H1 (cell line): Measurements from ENCODE around the gene IL2RG. TPM values are rescaled to one million over a fixed set of nuclear protein-coding genes. Genes with fewer than 3 reads are reported as not detected.

ENCODE experiments used
- CTCF ChIA-PET: fragments of 300-600 bp; sonication (Branson Sonifier 250); formaldehyde crosslinking; loops from one replicate; lab custom pipeline; 2021; ENCODE audit not compliant: partially characterized antibody; lab: Charles Lee
- POLR2A ChIA-PET: fragments of 300-600 bp; sonication (Branson Sonifier 250); formaldehyde crosslinking; loops from one replicate; lab custom pipeline; 2021; ENCODE audit warnings: inconsistent platforms; ENCODE audit not compliant: partially characterized antibody; lab: Charles Lee
- DNase-seq, 2 experiments: peaks; one replicate each; pipeline versions ENCODE4 v3.0.0 to v3.0.0-alpha.2; 2010 to 2022; ENCODE audit warnings: low spot score in 2 of 2, low read depth in 1 of 2, mixed read lengths in 1 of 2
- FAIRE-seq: peaks from 2 replicates; lab custom pipeline; 2011; peaks lifted over from hg19 to GRCh38; lab: Jason Lieb, UNC
- H2AFZ ChIP-seq: 2 replicates; pipeline ENCODE4 v1.8.1; 2012; ENCODE audit warnings: low read length, inconsistent platforms
- H2AK5ac ChIP-seq: 2 replicates; pipeline ENCODE4 v1.6.1; 2013; ENCODE audit warnings: low read depth, low read length
- H2BK120ac ChIP-seq: replicated peaks from 2 replicates; pipeline ENCODE3; 2013; ENCODE audit warnings: low read depth, low read length, inconsistent platforms
- H2BK12ac ChIP-seq: 2 replicates; pipeline ENCODE4 v1.6.1; 2013; ENCODE audit warnings: low read depth, low read length
- H2BK15ac ChIP-seq: 2 replicates; pipeline ENCODE4 v1.6.1; 2013; ENCODE audit warnings: low read length
- H2BK20ac ChIP-seq: 2 replicates; pipeline ENCODE4 v1.6.1; 2013; ENCODE audit warnings: low read length
- H2BK5ac ChIP-seq: 2 replicates; pipeline ENCODE4 v1.6.1; 2013; ENCODE audit warnings: low read depth, low read length
- H3K14ac ChIP-seq: 2 replicates; pipeline ENCODE4 v1.6.1; 2013; ENCODE audit warnings: inconsistent platforms; ENCODE audit not compliant: insufficient read length
- H3K18ac ChIP-seq: 2 replicates; pipeline ENCODE4 v1.6.1; 2013; ENCODE audit warnings: low read length; ENCODE audit errors: extremely low read depth
- H3K23ac ChIP-seq: 2 replicates; pipeline ENCODE4 v1.6.1; 2013; ENCODE audit warnings: inconsistent platforms; ENCODE audit not compliant: insufficient read length
- H3K23me2 ChIP-seq: 2 replicates; pipeline ENCODE4 v1.6.1; 2013; ENCODE audit warnings: low read depth, low read length
- H3K27ac ChIP-seq: 2 replicates; pipeline ENCODE4 v1.6.1; 2011; ENCODE audit warnings: low read depth, low read length, inconsistent platforms
- H3K27me3 ChIP-seq, 4 experiments: replicated peaks in 1 of 4; 1 replicate in 1 of 4; 2 replicates in 3 of 4; pipeline versions ENCODE4 v1.6.1 to v1.8.1; 2011 to 2013; ENCODE audit warnings: low read length in 3 of 4, mild to moderate bottlenecking in 3 of 4, inconsistent platforms in 2 of 4, mixed read lengths in 2 of 4, moderate library complexity in 1 of 4; ENCODE audit not compliant: control insufficient read depth in 3 of 4, insufficient read depth in 3 of 4; ENCODE audit errors: extremely low read depth in 1 of 4
- H3K36me3 ChIP-seq, 4 experiments: 2 replicates each; pipeline versions ENCODE4 v1.6.1 to v1.8.1; 2011 to 2013; ENCODE audit warnings: mild to moderate bottlenecking in 4 of 4, low read length in 3 of 4, moderate library complexity in 2 of 4, control low read depth in 1 of 4, inconsistent platforms in 1 of 4; ENCODE audit not compliant: insufficient read depth in 4 of 4, control insufficient read depth in 2 of 4
- H3K4ac ChIP-seq: replicated peaks from 2 replicates; pipeline ENCODE3; 2013; ENCODE audit warnings: low read length, low read depth, mixed read lengths, inconsistent platforms; ENCODE audit not compliant: insufficient read length
- H3K4me1 ChIP-seq, 4 experiments: replicated peaks in 1 of 4; 1 replicate in 1 of 4; 2 replicates in 3 of 4; pipeline versions ENCODE4 v1.6.1 to v1.8.1; 2011 to 2013; ENCODE audit warnings: low read length in 3 of 4, inconsistent platforms in 2 of 4, mixed read lengths in 1 of 4; ENCODE audit not compliant: insufficient read depth in 4 of 4, control insufficient read depth in 3 of 4
- H3K4me2 ChIP-seq, 2 experiments: 2 replicates each; pipeline versions ENCODE4 v1.6.1 to v1.8.1; 2011 to 2013; ENCODE audit warnings: low read depth in 2 of 2, low read length in 2 of 2, control low read depth in 1 of 2, inconsistent platforms in 1 of 2, mild to moderate bottlenecking in 1 of 2; ENCODE audit not compliant: insufficient read depth in 1 of 2
- H3K4me3 ChIP-seq, 4 experiments: fragments of 200-600, 300-600 bp in 1 of 4; sonication (generic), shearing (Covaris generic), sonication (Bioruptor Twin) in 1 of 4; 2 replicates each; pipeline versions ENCODE4 v1.5.1 to v1.8.1; 2011 to 2016; ENCODE audit warnings: low read length in 4 of 4, low read depth in 3 of 4, control low read depth in 2 of 4, inconsistent platforms in 2 of 4, mild to moderate bottlenecking in 2 of 4, mixed read lengths in 1 of 4, moderate library complexity in 1 of 4; ENCODE audit not compliant: insufficient read depth in 2 of 4; ENCODE audit errors: extremely low read depth in 1 of 4
- H3K56ac ChIP-seq: replicated peaks from 2 replicates; pipeline ENCODE3; 2013; ENCODE audit warnings: low read depth, mild to moderate bottlenecking, mixed read lengths, low read length, inconsistent platforms; ENCODE audit not compliant: insufficient read length
- H3K79me1 ChIP-seq: 2 replicates; pipeline ENCODE4 v1.6.1; 2013; ENCODE audit warnings: low read depth, low read length, control low read depth
- H3K79me2 ChIP-seq, 2 experiments: 2 replicates each; pipeline versions ENCODE4 v1.6.1 to v1.8.1; 2012 to 2013; ENCODE audit warnings: low read length in 2 of 2, mild to moderate bottlenecking in 2 of 2, inconsistent platforms in 1 of 2; ENCODE audit not compliant: insufficient read depth in 2 of 2, control insufficient read depth in 1 of 2
- H3K9ac ChIP-seq, 4 experiments: replicated peaks in 1 of 4; 1 replicate in 1 of 4; 2 replicates in 3 of 4; pipeline versions ENCODE4 v1.6.1 to v1.8.1; 2011 to 2013; ENCODE audit warnings: low read depth in 3 of 4, low read length in 3 of 4, control low read depth in 2 of 4, mild to moderate bottlenecking in 2 of 4, moderate library complexity in 2 of 4, inconsistent platforms in 1 of 4; ENCODE audit errors: extremely low read depth in 1 of 4
- H3K9me3 ChIP-seq, 2 experiments: 2 replicates each; pipeline versions ENCODE4 v1.6.1 to v1.8.1; 2012 to 2013; ENCODE audit warnings: mild to moderate bottlenecking in 2 of 2, moderate library complexity in 2 of 2, control low read depth in 1 of 2, inconsistent platforms in 1 of 2, low read depth in 1 of 2, low read length in 1 of 2, mixed read lengths in 1 of 2; ENCODE audit not compliant: insufficient read depth in 2 of 2
- H4K20me1 ChIP-seq, 2 experiments: replicated peaks in 1 of 2; 2 replicates each; pipeline versions ENCODE3 to v1.8.1; 2011 to 2013; ENCODE audit warnings: inconsistent platforms in 2 of 2, low read length in 2 of 2, mild to moderate bottlenecking in 1 of 2; ENCODE audit not compliant: insufficient read depth in 2 of 2, control insufficient read depth in 1 of 2
- H4K5ac ChIP-seq: 2 replicates; pipeline ENCODE4 v1.6.1; 2013; ENCODE audit warnings: low read length, low read depth, mixed read lengths, inconsistent platforms; ENCODE audit not compliant: insufficient read length
- H4K8ac ChIP-seq: 2 replicates; pipeline ENCODE4 v1.8.0; 2013; ENCODE audit warnings: mild to moderate bottlenecking, moderate library complexity, low read length, inconsistent platforms; ENCODE audit not compliant: insufficient read depth; ENCODE audit errors: extremely low read depth
- H4K91ac ChIP-seq: replicated peaks from 2 replicates; pipeline ENCODE3; 2013; ENCODE audit warnings: low read length, mixed read lengths, inconsistent platforms; ENCODE audit not compliant: insufficient read length
- KDM1A ChIP-seq: fragments of 200-600, 300-600 bp; sonication (generic); IDR thresholded peaks from 2 replicates; pipeline ENCODE4 v1.7.1; 2016; ENCODE audit warnings: mild to moderate bottlenecking, low read length, borderline replicate concordance
- NRF1 ChIP-seq: IDR thresholded peaks from 2 replicates; pipeline ENCODE4 v1.6.1; 2011; ENCODE audit warnings: mild to moderate bottlenecking, low read depth, low read length, improper control_type of control experiment
- RAD21 ChIP-seq, 2 experiments: IDR thresholded peaks in 1 of 2; conservative IDR thresholded peaks in 1 of 2; 2 replicates each; pipeline ENCODE4 v1.6.1; 2011; ENCODE audit warnings: low read depth in 2 of 2, low read length in 2 of 2, improper control_type of control experiment in 1 of 2, inconsistent platforms in 1 of 2, mild to moderate bottlenecking in 1 of 2, moderate library complexity in 1 of 2
- RXRA ChIP-seq: IDR thresholded peaks from 2 replicates; pipeline ENCODE4 v1.6.1; 2011; ENCODE audit warnings: low read depth, mild to moderate bottlenecking, low read length, moderate library complexity; ENCODE audit not compliant: insufficient read depth
- SP4 ChIP-seq: IDR thresholded peaks from 2 replicates; pipeline ENCODE4 v1.6.1; 2012; ENCODE audit warnings: low read length, inconsistent platforms
- SUZ12 ChIP-seq: fragments of 200-600 bp; sonication (generic); IDR thresholded peaks from 2 replicates; pipeline ENCODE4 v1.6.1; 2012; ENCODE audit warnings: mild to moderate bottlenecking, inconsistent platforms, low read length, moderate library complexity, mixed read lengths
- USF2 ChIP-seq: IDR thresholded peaks from 2 replicates; pipeline ENCODE4 v1.6.1; 2011; ENCODE audit warnings: low read length, improper control_type of control experiment
- WGBS, 2 experiments: shearing (Covaris generic) in 1 of 2; methylation state at CpG; one replicate each; pipeline versions ENCODE4 v1.1.6 to v1.1.7; 2013 to 2015; ENCODE audit warnings: low lambda C conversion rate in 2 of 2, mixed read lengths in 2 of 2, inconsistent platforms in 1 of 2, low coverage in 1 of 2, missing lambda C conversion rate in 1 of 2; ENCODE audit not compliant: insufficient replicate concordance in 2 of 2, insufficient coverage in 1 of 2, insufficient read length in 1 of 2; ENCODE audit errors: extremely low coverage in 1 of 2, missing lambda C conversion rate in 1 of 2; 5-methylcytosine and 5-hydroxymethylcytosine counted together
- polyA plus RNA-seq, 7 experiments: library from polyadenylated mRNA; depleted of rRNA in 3 of 7; stranded (reverse) in 5 of 7; unstranded in 2 of 7; fragments of >200 nt in 5 of 7; fragments of 200-250 nt in 2 of 7; gene quantifications; 1 replicate in 5 of 7; 2 replicates in 1 of 7; 4 replicates in 1 of 7; pipeline versions ENCODE4 v1.2.1 to v1.2.3, GENCODE V29; 2011 to 2013; ENCODE audit warnings: missing spikeins in 2 of 7, mixed read lengths in 2 of 7
- total RNA-seq: library from RNA; stranded (reverse); fragmentation: NEBNext Ultra II Directional; extraction: Animal tissue kit (Norgen Biotek cat#: 25700); gene quantifications from 2 replicates; pipeline ENCODE4 v1.2.1, GENCODE V29; 2021

The IL2RG gene
- total and polyA plus RNA-seq, 2 of the 8 experiments (the other 6 are each of a cell fraction or from before 2014, with no cell fraction given) = not detected

GRCh38 chrX:71070531-71070930, 40.8 kb downstream of the IL2RG start:
- Histone ChIP-seq H3K4me1 (no peaks in the 10 kb centered on the region; a peak in 2 of 7 replicates), H4K91ac (no peak overlapping the region)
- no peak for TF ChIP-seq SUZ12
- TF ChIP-seq NRF1 = no peak
- no peak for TF ChIP-seq KDM1A
- TF ChIP-seq RAD21 (IDR thresholded peaks at IDR 0.05 in 1 of 2, conservative IDR thresholded peaks at IDR 0.05 in 1 of 2; ENCODE audit: low read depth in 2 of 2, low read length in 2 of 2) = no peak
- no peak for TF ChIP-seq RXRA
- TF ChIP-seq SP4 = no peak
- no peak for TF ChIP-seq USF2
- TF ChIP-seq, all 59 proteins: peak for 0
- H3K14ac ChIP-seq = no peak overlapping the region
- no peak overlapping the region for H3K4me2 ChIP-seq
- H3K27ac ChIP-seq = no peak overlapping the region
- DNase-seq (no peak), FAIRE-seq (no peak)
- H2AFZ ChIP-seq = no peak overlapping the region
- no peak overlapping the region for H3K18ac ChIP-seq
- no peaks in the 10 kb centered on the region for H4K20me1 ChIP-seq
- no peak overlapping the region for H3K4me3 ChIP-seq
- H3K23me2 ChIP-seq = no peaks in the 10 kb centered on the region; the same call in 1 of the 2 replicates
- peaks cover 0 to 21% of the 10 kb centered on the region in 2 experiments; a peak in 3 of 4 replicates for H3K79me2 ChIP-seq
- no peak overlapping the region for H3K9ac ChIP-seq
- no peaks in the 10 kb centered on the region for H3K36me3 ChIP-seq
- no peak overlapping the region for H3K56ac ChIP-seq
- H4K5ac ChIP-seq = no peak overlapping the region
- no peak overlapping the region for H2AK5ac ChIP-seq
- ChIA-PET POLR2A (no interaction called here), CTCF (no interaction called here)
- no peak overlapping the region for H2BK5ac ChIP-seq
- no peak overlapping the region for H2BK12ac ChIP-seq
- H3K79me1 ChIP-seq = no peaks in the 10 kb centered on the region
- no peak overlapping the region for H2BK20ac ChIP-seq
- no peaks in the 10 kb centered on the region for H3K27me3 ChIP-seq
- H2BK15ac ChIP-seq = no peak overlapping the region
- H2BK120ac ChIP-seq = no peak overlapping the region
- H3K4ac ChIP-seq = no peak overlapping the region
- H4K8ac ChIP-seq = no peak overlapping the region
- WGBS, 2 experiments = 92% methylated on average over 2 of the region's 5 CpGs; no CpG with 5 or more reads in 1 of the 2 experiments
- no peak overlapping the region for H3K23ac ChIP-seq
- no peaks in the 10 kb centered on the region for H3K9me3 ChIP-seq
